Endothelial cell of umbilical vein (primary cell): Measurements from ENCODE around the gene SLC25A26. TPM values are rescaled to one million over a fixed set of nuclear protein-coding genes. Genes with fewer than 3 reads are reported as not detected.

Experiments
- BruUV-seq: library from RNA; stranded (reverse); fragments of 400-500 nt; replicated peaks from 2 replicates; lab custom pipeline; 2021; lab: Mats Ljungman, UMichigan
- CTCF ChIA-PET: fragments of 300-600, 350-600 bp; sonication (Branson Sonifier 250); formaldehyde crosslinking; loops from one replicate; lab custom pipeline; 2021; ENCODE audit warnings: antibody characterized with exemption, inconsistent platforms; lab: Charles Lee
- POLR2A ChIA-PET: fragments of 300-600, 350-600 bp; sonication (Branson Sonifier 250); formaldehyde crosslinking; loops from one replicate; lab custom pipeline; 2021; ENCODE audit warnings: antibody characterized with exemption, inconsistent platforms; lab: Charles Lee
- DNase-seq: peaks from one replicate; pipeline ENCODE4 v3.0.0-alpha.2; 2011; ENCODE audit warnings: low read depth, low spot score
- FAIRE-seq: peaks from 2 replicates; lab custom pipeline; 2011; peaks lifted over from hg19 to GRCh38; lab: Jason Lieb, UNC
- H2AFZ ChIP-seq: 2 replicates; pipeline ENCODE4 v1.6.0; 2012; ENCODE audit warnings: low read depth, low read length, control low read depth, inconsistent platforms
- H3K27ac ChIP-seq: 2 replicates; pipeline ENCODE4 v1.5.1; 2011; ENCODE audit warnings: low read depth, mild to moderate bottlenecking, control low read depth, low read length, moderate library complexity; ENCODE audit not compliant: insufficient read depth
- H3K27me3 ChIP-seq, 2 experiments: 2 replicates each; pipeline versions ENCODE4 v1.6.0 to v1.6.1; 2011; ENCODE audit warnings: low read length in 2 of 2, mixed read lengths in 1 of 2; ENCODE audit not compliant: control insufficient read depth in 2 of 2, insufficient read depth in 2 of 2
- H3K36me3 ChIP-seq, 2 experiments: 2 replicates in 1 of 2; 3 replicates in 1 of 2; pipeline ENCODE4 v1.5.1; 2011; ENCODE audit warnings: low read length in 2 of 2, mild to moderate bottlenecking in 1 of 2, moderate library complexity in 1 of 2; ENCODE audit not compliant: control insufficient read depth in 2 of 2, insufficient read depth in 2 of 2; ENCODE audit errors: extremely low read depth in 1 of 2
- H3K4me1 ChIP-seq: 3 replicates; pipeline ENCODE4 v1.5.1; 2011; ENCODE audit warnings: mild to moderate bottlenecking, low read length; ENCODE audit not compliant: control insufficient read depth, insufficient read depth; ENCODE audit errors: extremely low read depth
- H3K4me2 ChIP-seq: 2 replicates; pipeline ENCODE4 v1.6.1; 2011; ENCODE audit warnings: low read length, control low read depth, mixed read lengths; ENCODE audit not compliant: insufficient read depth
- H3K4me3 ChIP-seq, 3 experiments: fragments of 200-600 bp in 1 of 3; sonication (generic), shearing (Covaris generic) in 1 of 3; replicated peaks in 1 of 3; 2 replicates each; pipeline ENCODE4 v1.5.1; 2011 to 2016; ENCODE audit warnings: control low read depth in 3 of 3, low read length in 3 of 3, mild to moderate bottlenecking in 2 of 3, inconsistent platforms in 1 of 3, low read depth in 1 of 3, moderate library complexity in 1 of 3; ENCODE audit not compliant: insufficient read depth in 1 of 3
- H3K79me2 ChIP-seq: 2 replicates; pipeline ENCODE4 v1.6.0; 2012; ENCODE audit warnings: low read length, inconsistent platforms; ENCODE audit not compliant: control insufficient read depth, insufficient read depth
- H3K9ac ChIP-seq: replicated peaks from 2 replicates; pipeline ENCODE3; 2011; ENCODE audit warnings: low read length, control low read depth; ENCODE audit not compliant: insufficient read depth; ENCODE audit errors: extremely low read depth
- H3K9me1 ChIP-seq: replicated peaks from 3 replicates; pipeline ENCODE4 v1.6.0; 2011; ENCODE audit warnings: mild to moderate bottlenecking, low read length; ENCODE audit not compliant: control insufficient read depth, insufficient read depth; ENCODE audit errors: extremely low read depth
- H3K9me3 ChIP-seq: replicated peaks from 2 replicates; pipeline ENCODE4 v1.5.1; 2012; ENCODE audit warnings: low read length, inconsistent platforms; ENCODE audit not compliant: control insufficient read depth, insufficient read depth
- H4K20me1 ChIP-seq: replicated peaks from 2 replicates; pipeline ENCODE3; 2011; ENCODE audit warnings: mild to moderate bottlenecking, low read length; ENCODE audit not compliant: control insufficient read depth, insufficient read depth; ENCODE audit errors: extremely low read depth
- EZH2 ChIP-seq: IDR thresholded peaks from 2 replicates; pipeline ENCODE4 v1.6.1; 2012; ENCODE audit warnings: borderline replicate concordance, low read depth, mild to moderate bottlenecking, moderate library complexity, low read length, inconsistent platforms; ENCODE audit not compliant: severe bottlenecking
- FOS ChIP-seq: IDR thresholded peaks from 2 replicates; pipeline ENCODE4 v1.6.1; 2011; ENCODE audit warnings: mild to moderate bottlenecking, low read length, moderate library complexity, borderline replicate concordance; ENCODE audit not compliant: insufficient read depth
- GATA2 ChIP-seq: IDR thresholded peaks from 2 replicates; pipeline ENCODE4 v1.7.0; 2011; ENCODE audit warnings: low read depth, mild to moderate bottlenecking, moderate library complexity, mixed read lengths, low read length; ENCODE audit not compliant: insufficient read length, insufficient read depth
- JUN ChIP-seq: IDR thresholded peaks from 2 replicates; pipeline ENCODE4 v1.6.1; 2011; ENCODE audit warnings: borderline replicate concordance, low read depth; ENCODE audit not compliant: insufficient read length, insufficient read depth
- MYC ChIP-seq: IDR thresholded peaks from one replicate; pipeline ENCODE4 v1.6.1; 2011; ENCODE audit warnings: mild to moderate bottlenecking, low read depth, low read length
- POLR2A ChIP-seq: IDR thresholded peaks from 2 replicates; pipeline ENCODE4 v1.6.1; 2012; ENCODE audit warnings: low read depth, mild to moderate bottlenecking, control low read depth, low read length
- POLR2AphosphoS5 ChIP-seq: IDR thresholded peaks from 2 replicates; pipeline ENCODE4 v1.6.1; 2012; ENCODE audit warnings: low read depth, mild to moderate bottlenecking, control low read depth, low read length, moderate library complexity; ENCODE audit not compliant: insufficient read depth
- dilution Hi-C: fragments of 300-500 bp; cut with MboI; formaldehyde crosslinking; loops from one replicate; pipeline ENCODE4 v1.15.0; 2019; ENCODE audit warnings: low sequenced_read_pairs; ENCODE audit not compliant: extremely low pct_ligation_motif_present
- intact Hi-C: fragments of 100-400 bp; cut with micrococcal nuclease; formaldehyde crosslinking; loops from one replicate; pipeline ENCODE4 v1.10.0; 2022
- polyA plus RNA-seq, 4 experiments: library from polyadenylated mRNA; depleted of rRNA in 3 of 4; stranded (reverse) in 3 of 4; unstranded in 1 of 4; fragments of >200 nt; gene quantifications; 2 replicates each; pipeline versions ENCODE4 v1.2.1 to v1.2.3, GENCODE V29; 2011 to 2012; ENCODE audit warnings: missing spikeins in 1 of 4
- total RNA-seq: library from RNA; stranded (reverse); gene quantifications from 2 replicates; pipeline ENCODE4 v1.2.3, GENCODE V29; 2021
- TF ChIP-seq, protein P1 (sequence below), 2 donors: IDR thresholded peaks; 1 replicate in 1 of 2; 2 replicates in 1 of 2; pipeline ENCODE4 v1.5.1; 2011; ENCODE audit warnings: low read length in 2 of 2, mild to moderate bottlenecking in 2 of 2, moderate library complexity in 2 of 2, control low read depth in 1 of 2, inconsistent platforms in 1 of 2, low read depth in 1 of 2; ENCODE audit not compliant: insufficient read depth in 1 of 2; ENCODE audit errors: extremely low read depth in 1 of 2
- TF ChIP-seq, protein P2 (sequence below): IDR thresholded peaks from 2 replicates; pipeline ENCODE4 v1.6.1; 2011; ENCODE audit not compliant: insufficient read depth, insufficient read length

Gene SLC25A26
- total and polyA plus RNA-seq, 2 donors (not counting 3 experiments of a cell fraction or from before 2014, with no cell fraction given): 11.8 to 23.5 TPM

DNA sequence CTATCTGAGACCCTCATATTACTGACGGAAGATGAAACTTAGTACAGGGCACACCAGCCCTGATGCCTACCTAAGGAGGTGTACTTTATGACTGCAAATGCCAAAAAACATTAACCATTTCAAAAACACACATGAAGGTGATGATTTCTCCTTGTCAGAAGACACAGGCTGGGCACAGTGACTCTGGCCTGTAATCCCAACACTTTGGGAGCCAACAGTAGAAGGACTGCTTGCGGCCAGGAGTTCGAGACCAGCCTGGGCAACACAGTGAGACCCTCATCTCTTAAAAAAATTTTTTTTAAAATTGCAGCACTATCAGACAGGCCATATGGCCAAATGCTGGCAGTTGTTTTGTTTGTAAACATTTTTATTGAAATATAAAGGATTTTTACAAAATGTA lies 206.6 kb downstream of the SLC25A26 start:
- TF ChIP-seq POLR2AphosphoS5 (no peak), FOS (no peak), EZH2 (no peak), GATA2 (no peak), POLR2A (no peak), MYC (no peak), JUN (no peak)
- TF ChIP-seq, protein P1, sequence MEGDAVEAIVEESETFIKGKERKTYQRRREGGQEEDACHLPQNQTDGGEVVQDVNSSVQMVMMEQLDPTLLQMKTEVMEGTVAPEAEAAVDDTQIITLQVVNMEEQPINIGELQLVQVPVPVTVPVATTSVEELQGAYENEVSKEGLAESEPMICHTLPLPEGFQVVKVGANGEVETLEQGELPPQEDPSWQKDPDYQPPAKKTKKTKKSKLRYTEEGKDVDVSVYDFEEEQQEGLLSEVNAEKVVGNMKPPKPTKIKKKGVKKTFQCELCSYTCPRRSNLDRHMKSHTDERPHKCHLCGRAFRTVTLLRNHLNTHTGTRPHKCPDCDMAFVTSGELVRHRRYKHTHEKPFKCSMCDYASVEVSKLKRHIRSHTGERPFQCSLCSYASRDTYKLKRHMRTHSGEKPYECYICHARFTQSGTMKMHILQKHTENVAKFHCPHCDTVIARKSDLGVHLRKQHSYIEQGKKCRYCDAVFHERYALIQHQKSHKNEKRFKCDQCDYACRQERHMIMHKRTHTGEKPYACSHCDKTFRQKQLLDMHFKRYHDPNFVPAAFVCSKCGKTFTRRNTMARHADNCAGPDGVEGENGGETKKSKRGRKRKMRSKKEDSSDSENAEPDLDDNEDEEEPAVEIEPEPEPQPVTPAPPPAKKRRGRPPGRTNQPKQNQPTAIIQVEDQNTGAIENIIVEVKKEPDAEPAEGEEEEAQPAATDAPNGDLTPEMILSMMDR (IDR thresholded peaks at IDR 0.05; ENCODE audit: extremely low read depth in 1 of 2, insufficient read depth in 1 of 2, low read depth in 1 of 2, low read length in 2 of 2): no peak
- TF ChIP-seq, protein P2, sequence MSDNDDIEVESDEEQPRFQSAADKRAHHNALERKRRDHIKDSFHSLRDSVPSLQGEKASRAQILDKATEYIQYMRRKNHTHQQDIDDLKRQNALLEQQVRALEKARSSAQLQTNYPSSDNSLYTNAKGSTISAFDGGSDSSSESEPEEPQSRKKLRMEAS: no peak
- Histone ChIP-seq H3K79me2 (peaks cover 31% of the 10 kb centered on the region), H3K9me1 (no peaks in the 10 kb centered on the region), H3K27ac (no peak overlapping the region), H3K27me3 (no peaks in the 10 kb centered on the region), H3K9ac (no peak overlapping the region), H3K9me3 (no peaks in the 10 kb centered on the region), H3K36me3 (no peaks in the 10 kb centered on the region), H3K4me1 (peaks cover 23% of the 10 kb centered on the region), H3K4me2 (no peak overlapping the region), H2AFZ (no peak overlapping the region), H3K4me3 (no peak overlapping the region), H4K20me1 (no peaks in the 10 kb centered on the region)
- DNase-seq (no peak), FAIRE-seq (no peak)
- CTCF ChIA-PET: interaction anchor here (1.1 to 1.6 kb wide), 3 partner anchors 23 to 49 kb away, joined by 4 to 7 read pairs (median 5); no protein-coding TSS in a partner anchor
- no TSS peak for BruUV-seq
- POLR2A ChIA-PET: no interaction called here
- dilution Hi-C loops (no loop called here), intact Hi-C loops (no loop called here)
